ENCODE results near the gene VOPP1.
"Not testable (repeated sequence)": the region's sequence is repeated elsewhere in the genome, so short reads cannot be mapped to it uniquely, and the experiment has no call there.

Gene VOPP1

DNA sequence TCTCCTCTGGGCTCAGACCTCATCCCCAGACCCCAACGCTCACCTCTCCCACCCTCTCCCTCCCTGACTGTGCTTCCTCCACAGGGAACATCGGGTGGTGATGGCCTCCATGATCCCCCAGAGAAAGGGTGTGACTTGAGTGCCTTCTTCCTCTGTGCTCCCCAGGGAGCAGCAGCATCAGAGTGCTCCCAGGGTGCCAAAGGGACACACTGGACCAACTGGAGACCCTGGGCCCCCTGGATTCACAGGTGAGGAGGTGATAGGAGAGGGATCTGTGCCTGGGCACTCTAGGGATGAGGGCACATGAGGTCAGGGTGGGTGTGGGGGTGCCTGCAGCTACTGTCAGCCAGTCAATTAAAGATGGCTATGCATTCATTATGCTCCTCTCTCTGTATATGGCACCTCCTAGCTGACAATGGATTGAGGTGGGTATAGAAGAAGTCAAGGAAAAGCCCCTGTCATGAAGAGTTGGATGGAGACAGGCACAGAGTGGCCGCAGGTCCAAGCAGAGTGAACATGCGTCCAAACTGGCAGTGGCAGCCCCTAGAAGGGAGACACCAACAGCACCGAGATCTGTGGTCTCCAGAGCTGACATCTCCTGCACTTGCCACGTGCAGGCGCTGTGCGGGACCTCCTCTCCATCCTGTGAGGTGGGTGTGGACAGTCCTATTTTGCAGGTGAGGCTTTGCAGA lies 15.5 kb upstream of the VOPP1 start:
- DNase-seq, result no peak

DNA sequence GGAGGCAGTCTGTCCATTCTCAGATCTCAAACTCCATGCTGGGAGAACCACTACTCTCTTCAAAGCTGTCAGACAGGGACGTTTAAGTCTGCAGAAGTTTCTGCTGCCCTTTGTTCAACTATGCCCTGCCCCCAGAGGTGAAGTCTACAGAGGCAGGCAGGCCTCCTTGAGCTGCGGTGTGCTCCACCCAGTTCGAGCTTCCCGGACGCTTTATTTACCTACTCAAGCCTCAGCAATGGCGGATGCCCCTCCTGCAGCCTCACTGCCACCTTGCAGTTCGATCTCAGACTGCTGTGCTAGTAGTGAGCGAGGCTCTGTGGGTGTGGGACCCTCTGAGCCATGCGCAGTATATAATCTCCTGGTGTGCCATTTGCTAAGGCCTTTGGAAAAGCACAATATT lies 10.4 kb upstream of the VOPP1 start:
- DNase-seq, result not testable (repeated sequence)

- no peak for DNase-seq
These were observed 4.5 kb upstream of the VOPP1 start for GRCh38 chr7:55576753-55577152.

GRCh38 chr7:55575733-55576132 lies 3.4 kb upstream of the VOPP1 start:
- DNase-seq, result no peak

DNA sequence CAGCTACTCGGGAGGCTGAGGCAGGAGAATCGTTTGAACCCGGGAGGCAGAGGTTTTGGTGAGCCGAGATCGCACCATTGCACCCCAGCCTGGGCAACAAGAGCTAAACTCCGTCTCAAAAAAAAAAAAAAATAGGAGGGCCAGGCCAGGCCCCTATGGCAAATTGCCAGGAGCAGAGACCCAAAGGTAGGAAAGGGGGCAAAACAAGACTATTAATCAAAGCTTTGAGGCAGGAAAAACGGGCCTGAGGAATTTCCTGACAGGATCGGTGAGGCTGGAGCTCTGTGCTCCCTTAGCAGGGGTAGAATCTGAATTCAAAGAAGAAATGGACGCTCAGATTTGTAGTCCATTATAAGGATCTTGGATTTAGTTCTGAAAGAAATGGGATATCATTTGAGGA lies 2.8 kb upstream of the VOPP1 start:
- DNase-seq, result no peak

- DNase-seq, result no peak
These were observed 1.9 kb upstream of the VOPP1 start for GRCh38 chr7:55574051-55574717.

DNA sequence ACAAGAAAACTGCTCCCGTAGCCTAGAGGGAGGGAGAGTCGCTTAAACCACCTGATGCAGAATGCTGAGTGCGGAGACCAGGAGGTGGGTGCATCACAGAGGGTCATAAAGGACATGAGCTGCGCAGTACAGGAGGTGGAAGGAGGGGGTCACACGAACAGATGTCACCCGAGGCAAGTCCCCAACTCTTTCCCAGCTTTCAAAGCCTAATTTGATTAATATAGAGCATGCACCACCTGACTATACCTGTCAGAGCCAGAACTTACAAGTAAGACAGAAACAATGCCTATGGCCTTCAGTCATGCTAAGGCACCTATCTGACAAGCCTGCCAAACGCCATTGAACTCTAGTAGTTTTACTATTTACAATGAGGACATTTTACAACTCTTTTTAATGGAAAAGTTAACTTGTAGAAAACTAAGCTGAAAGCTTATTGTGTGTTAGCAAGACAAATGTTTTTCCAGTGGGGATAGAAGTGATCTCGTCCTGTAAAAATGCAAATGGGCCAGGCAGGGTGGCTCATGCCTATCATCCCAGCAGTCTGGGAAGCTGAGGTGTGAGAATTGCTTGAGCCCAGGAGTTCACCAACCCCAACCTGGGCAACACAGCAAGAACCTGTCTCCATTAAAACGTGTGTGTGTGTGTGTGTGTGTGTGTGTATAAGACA lies 1.1 kb upstream of the VOPP1 start:
- DNase-seq, result no peak

DNA sequence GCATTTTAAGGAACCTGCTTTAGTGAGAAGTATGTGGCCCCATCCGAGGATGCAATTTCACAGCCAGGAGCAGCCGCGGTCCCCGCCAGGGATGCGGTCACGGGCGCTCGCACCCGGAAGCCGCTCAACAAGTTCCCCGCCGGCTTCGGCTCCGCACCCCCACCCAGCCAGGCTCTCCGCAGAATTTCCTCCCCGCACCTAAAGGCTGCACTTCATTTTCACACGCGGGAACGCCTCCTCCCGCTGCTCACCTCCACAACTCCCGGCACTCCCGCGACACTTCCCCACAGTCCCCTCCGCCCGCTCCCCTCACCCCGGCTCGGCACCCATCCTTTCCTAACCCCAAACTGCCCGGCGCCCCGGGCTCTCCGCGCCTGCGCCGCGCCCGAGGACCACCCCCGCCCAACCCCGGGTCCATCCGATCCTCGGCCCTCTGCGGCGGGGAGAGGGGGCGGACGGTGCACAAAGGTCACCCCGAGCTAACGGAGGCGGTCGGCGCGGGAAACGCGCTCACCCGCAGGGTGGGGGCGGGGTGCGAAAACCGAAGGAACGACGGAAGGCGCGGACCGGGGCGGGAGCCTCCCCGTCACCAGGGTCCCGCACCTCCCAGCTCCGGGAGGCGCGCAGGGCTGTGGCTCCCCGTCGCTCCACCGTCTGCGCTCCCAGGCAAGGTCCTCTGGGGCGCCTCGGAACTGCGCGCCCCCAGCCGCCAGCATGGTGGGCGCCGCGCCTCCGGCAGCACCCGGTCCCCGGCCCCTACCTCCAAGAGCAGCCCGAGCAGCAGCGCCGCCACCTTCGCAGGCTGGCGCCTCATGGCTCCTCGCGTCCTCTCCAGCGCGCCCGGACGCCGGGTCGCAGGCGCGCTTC lies 558 bp downstream of the VOPP1 start:
- peak; percentile 90 for DNase-seq

- DNase-seq, result no peak
These were observed 1.4 kb downstream of the VOPP1 start for GRCh38 chr7:55570939-55571338.

DNA sequence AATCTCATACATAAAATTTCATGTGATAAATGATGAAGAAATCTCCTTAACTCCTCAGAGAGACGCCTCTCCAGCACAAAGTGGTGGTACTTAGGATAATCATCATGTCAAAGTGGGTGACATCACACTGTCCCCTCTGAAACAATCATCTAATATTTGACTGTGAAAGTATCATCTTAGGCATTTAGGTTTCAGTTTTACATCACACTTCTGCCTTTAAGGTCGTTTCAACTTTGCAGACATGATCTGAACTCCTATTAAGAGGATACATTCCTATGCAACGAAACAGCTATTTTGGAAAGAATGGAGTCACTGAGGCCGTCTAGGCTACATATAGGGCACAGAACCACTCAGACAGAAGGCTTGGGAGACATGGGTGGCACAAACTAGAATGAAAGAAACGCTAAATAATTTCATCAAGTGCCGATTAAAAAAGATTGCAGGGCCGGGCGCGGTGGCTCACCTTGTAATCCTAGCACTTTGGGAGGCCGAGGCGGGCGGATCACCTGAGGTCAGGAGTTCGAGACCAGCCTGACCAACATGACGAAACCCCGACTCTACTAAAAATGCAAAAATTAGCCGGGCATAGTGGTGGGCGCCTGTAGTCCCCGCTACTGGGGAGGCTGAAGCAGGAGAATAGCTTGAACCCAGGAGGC lies 2.0 kb downstream of the VOPP1 start:
- DNase-seq, result no peak

DNA sequence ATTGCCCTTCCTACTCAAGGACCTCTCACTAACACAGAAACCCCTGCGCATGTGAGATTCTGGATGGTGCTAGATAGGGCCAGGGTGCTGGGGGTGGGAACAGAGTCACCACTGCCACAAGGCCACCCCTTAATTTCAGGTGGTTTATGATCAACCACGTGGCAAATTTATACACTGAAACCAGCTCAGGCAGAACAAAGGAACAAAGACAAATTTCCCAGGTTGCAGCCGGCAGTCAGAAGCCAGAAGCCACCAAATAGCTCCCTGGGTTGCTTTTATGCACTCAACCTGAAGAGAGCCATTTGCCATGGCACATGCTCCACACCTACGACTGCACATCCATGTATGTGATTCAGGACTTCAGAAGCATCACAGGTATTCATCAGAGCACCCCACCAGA lies 2.5 kb downstream of the VOPP1 start:
- DNase-seq, result no peak

- no peak for DNase-seq
These were observed 3.0 kb downstream of the VOPP1 start for GRCh38 chr7:55569269-55569663.

DNA sequence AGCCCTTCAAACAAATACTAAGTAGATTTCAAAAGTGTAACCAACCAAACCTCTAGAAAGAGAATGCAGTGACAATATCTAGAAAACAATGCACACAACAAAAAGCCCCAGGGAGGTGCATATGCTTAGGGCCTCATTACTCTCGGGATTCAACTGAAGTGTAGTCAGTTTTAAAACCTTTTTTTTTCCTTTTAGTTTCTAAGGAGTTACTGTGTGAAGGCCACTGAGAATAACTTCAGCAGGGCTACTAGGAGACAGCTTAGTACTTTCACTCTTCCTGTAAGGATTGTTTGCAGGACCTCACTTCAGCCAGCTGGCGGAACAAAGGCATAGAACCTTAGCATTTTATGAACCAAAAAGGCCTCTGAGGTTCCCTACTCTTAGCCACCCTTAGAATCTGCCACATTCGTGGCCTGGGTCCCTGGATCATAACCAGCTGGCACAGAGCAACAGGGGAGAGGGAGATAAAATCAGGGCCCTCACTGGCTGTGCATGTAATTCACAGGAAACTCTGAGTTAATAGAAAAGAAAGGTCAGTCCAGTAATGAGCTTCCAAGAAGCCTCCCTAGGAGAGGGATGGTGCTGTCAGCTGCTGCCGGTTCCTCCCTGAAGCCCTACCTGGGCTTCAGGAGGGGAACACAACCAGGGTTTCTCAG lies 3.6 kb downstream of the VOPP1 start:
- no peak for DNase-seq

- no peak for DNase-seq
These were observed 4.7 kb downstream of the VOPP1 start for GRCh38 chr7:55567571-55567970.

- no peak for DNase-seq
These were observed 6.6 kb downstream of the VOPP1 start for GRCh38 chr7:55565681-55566080.

- DNase-seq, result no peak
These were observed 8.5 kb downstream of the VOPP1 start for GRCh38 chr7:55563596-55564325.

GRCh38 chr7:55561690-55562089 lies 10.6 kb downstream of the VOPP1 start:
- DNase-seq, result no peak

GRCh38 chr7:55558962-55559920 lies 13.1 kb downstream of the VOPP1 start:
- no peak for DNase-seq

DNA sequence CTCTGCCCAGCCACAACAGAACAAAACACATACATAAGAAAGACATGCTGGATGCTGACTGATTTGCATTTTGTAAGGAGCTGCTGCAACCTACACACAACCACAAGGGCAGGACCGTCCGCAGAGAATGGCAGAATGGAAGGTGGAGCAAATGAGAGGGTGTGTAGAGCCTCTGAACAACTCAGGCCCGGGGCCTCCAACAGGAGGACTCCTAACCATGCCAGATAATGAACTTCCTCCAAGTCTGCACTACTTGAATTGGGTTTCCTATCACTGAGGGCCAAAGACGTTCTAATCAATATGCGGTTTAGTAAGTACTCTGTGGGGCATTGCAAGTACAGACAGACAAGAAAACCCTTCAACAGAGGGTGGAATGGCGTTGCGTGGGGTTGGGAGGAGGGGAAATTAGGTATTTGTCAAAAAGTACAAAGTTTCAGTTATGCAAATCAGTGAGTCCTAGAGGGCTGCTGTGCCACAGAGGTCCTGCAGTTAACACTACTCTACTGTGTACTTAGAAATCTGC lies 14.6 kb downstream of the VOPP1 start:
- DNase-seq, result no peak

- DNase-seq, result no peak
These were observed 15.8 kb downstream of the VOPP1 start for GRCh38 chr7:55556492-55556891.
